Fibroblast of the aortic adventitia (primary cell): ENCODE measurements around the gene RPL37A. TPM values are rescaled to one million over a fixed set of nuclear protein-coding genes. Genes with fewer than 3 reads are reported as not detected.

ENCODE experiments used
- DNase-seq: peaks from one replicate; pipeline ENCODE4 v3.0.0-alpha.2; 2010; ENCODE audit warnings: low read depth
- H3K4me3 ChIP-seq: 2 replicates; pipeline ENCODE4 v1.5.1; 2011; ENCODE audit warnings: low read depth, mild to moderate bottlenecking, control low read depth, low read length, moderate library complexity
- CTCF ChIP-seq: IDR thresholded peaks from 2 replicates; pipeline ENCODE4 v1.5.1; 2011; ENCODE audit warnings: mild to moderate bottlenecking, low read length, control low read depth, inconsistent platforms; ENCODE audit not compliant: insufficient read depth
- total RNA-seq: library from RNA; depleted of rRNA; stranded (reverse); fragments of >200 nt; gene quantifications from 2 replicates; pipeline ENCODE4 v1.2.3, GENCODE V29; 2012; ENCODE audit warnings: low replicate concordance

Gene RPL37A
- total RNA-seq, 1 donor, result 1,513 TPM

DNA sequence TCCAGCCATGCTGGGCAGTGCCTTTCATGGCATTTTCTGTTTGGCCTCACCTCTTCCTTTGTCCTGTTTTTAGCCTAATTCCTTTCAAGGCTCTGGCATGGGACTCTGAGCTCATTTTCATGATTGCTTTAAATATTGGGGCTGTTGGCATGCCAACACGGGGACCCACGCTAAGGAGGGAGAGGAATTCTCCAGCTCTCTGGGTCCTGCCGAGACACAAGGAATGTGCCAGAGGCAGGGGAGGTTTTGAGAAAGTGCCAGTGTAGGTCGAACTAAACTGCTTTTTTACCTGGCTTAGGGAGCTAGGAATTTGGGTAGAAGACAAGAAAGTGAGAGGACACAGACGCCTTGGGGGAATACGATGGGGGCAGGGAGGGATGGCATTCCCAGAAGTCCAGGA, 42.3 kb downstream of the RPL37A start:
- H3K4me3 ChIP-seq, result no peak overlapping the region
- TF ChIP-seq CTCF, result no peak
- DNase-seq, result no peak

DNA sequence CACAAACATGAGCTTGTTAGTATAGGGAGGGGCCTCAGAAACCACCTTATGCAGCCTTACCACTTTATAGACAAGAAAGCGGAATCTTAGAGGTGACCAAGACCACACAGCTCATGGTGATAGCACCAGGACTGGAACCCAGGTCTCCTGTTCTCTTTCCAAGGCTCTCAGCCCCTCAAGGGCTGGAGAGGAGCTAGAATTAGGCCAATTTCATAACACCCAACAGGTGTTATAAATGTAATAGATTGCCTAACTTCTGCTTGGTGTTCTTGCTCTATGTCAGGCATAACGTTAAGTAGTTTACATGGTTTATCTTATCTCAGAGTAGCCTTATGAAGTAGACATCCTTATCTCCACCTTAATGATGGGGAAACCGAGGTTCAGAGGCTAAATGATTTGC, 42.9 kb downstream of the RPL37A start:
- no peak overlapping the region for H3K4me3 ChIP-seq
- TF ChIP-seq CTCF, result no peak
- no peak for DNase-seq

DNA sequence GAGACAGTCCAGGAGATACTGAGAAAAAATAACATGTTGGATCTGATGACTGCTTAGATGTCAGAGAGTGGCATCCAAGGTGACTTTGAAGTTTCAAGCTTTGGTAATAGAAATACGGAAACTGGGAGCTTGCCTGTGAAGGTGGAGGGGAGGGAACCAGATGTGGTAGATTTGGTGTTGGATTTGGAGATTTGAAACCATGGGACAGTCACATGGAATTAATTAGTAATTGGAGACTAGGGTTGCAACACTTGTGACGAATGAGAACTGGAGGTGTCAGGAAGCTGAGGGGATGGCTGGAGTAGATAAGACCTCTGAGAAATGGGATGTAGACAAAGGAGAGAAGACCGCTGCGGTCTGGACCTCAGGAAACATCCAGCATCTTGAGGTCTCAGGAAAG, 46.7 kb downstream of the RPL37A start:
- DNase-seq, result peak; percentile 57
- no peak overlapping the region for H3K4me3 ChIP-seq
- no peak for TF ChIP-seq CTCF

DNA sequence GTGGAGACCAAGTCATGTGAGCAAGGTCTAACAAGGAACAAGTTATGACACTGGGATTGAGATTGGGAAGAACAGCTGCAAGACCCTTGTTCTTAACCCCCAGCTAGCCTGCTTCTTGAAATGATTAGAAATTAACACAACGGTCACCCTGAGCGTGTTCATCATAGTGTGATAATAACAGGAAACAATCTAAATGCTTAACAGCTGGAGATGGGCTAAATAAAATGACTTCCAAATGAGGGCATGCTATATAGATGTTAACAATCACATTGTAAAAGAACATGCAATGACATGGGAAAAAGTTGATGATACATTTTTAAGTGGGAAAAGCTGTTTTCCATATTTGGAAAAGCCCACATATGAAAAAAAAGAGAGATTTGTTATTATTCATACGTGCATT, 47.6 kb downstream of the RPL37A start:
- DNase-seq, result no peak
- no peak overlapping the region for H3K4me3 ChIP-seq
- TF ChIP-seq CTCF, result no peak

DNA sequence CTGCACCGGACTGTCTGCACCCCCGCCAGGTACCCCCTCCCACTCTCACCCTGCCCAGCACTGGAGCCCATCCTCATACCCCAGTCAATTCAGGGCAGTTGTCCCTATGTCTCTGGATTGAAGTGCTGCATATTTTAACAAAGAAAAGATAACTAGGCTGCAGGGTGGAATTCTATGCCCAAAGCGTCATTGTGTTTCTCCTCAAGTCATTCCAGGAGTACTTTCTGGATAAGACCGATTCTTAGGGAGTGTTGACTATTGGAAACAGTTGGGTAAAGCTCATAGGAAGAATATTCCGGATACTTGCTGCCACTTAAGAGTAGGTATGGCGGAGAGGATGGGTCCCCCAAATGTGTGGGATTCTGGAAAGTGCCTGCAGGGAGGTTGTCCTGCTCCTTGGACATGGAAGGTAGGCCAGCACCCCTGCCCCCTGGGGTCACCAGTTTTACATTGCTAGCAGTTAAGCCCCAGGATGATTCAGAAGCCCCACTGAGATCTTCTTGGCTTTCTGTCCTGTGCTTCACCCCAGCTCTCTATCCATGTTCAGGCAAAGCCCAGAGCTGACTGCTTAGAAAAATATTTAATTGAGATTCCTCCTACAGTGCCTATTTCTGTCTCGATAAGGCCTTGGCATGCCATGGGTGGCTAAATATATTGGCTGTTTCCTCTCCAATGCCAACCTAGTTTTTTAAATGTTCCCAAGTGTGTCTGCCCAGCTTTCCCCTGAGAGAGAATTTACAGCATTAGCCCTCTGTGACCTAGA, 48.2 kb downstream of the RPL37A start:
- TF ChIP-seq CTCF, result no peak
- no peak overlapping the region for H3K4me3 ChIP-seq
- peak; percentile 44 for DNase-seq

DNA sequence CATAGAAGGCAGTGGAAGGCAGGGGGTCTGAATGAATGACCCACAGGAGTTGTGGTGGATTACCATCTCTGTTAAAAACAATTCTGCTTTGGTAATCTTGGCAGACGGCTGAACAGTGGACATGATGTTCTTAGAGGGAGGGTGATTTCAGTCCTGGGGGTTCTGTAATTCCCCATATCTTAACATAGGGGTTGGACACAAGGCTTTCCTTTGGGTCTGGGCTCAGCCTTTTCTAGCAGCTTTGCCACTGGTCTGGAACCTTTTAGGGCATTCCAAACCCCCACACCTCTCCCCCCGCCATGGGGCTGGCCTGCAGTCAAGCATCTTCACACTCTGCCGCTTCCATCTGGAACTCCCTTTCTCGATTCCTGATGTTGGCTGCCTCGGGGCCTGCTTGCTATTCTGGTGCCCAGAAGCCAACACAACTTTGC, 50.3 kb downstream of the RPL37A start:
- H3K4me3 ChIP-seq, result no peak overlapping the region
- TF ChIP-seq CTCF, result no peak
- DNase-seq, result peak; percentile 54
